Upper lobe of left lung (tissue), 4 donors: Measurements from ENCODE around the gene MMP14.

Source experiments
- CTCF ChIP-seq, 6 experiments: fragments of 450-650 bp in 4 of 6; fragments of 200-600 bp in 2 of 6; sonication (generic) in 2 of 6; IDR thresholded peaks; one replicate each; pipeline ENCODE4 v1.5.1; 2016 to 2019; ENCODE audit warnings: antibody characterized with exemption in 6 of 6
- EP300 ChIP-seq, 4 donors: sonication (generic); formaldehyde crosslinking; IDR thresholded peaks; one replicate each; pipeline ENCODE4 v1.5.1; 2017; ENCODE audit warnings: antibody characterized with exemption in 4 of 4, control low read depth in 2 of 4
- POLR2A ChIP-seq, 4 donors: fragments of 450-650 bp; IDR thresholded peaks; one replicate each; pipeline ENCODE4 v1.5.1; 2016 to 2017; ENCODE audit warnings: antibody characterized with exemption in 4 of 4, mild to moderate bottlenecking in 2 of 4
- POLR2AphosphoS5 ChIP-seq, 2 donors: sonication (generic); formaldehyde crosslinking; IDR thresholded peaks; one replicate each; pipeline ENCODE4 v1.5.1; 2017; ENCODE audit warnings: antibody characterized with exemption in 2 of 2

- no peak for TF ChIP-seq CTCF (IDR thresholded peaks at IDR 0.05)
- no peak for TF ChIP-seq POLR2AphosphoS5 (IDR thresholded peaks at IDR 0.05)
- TF ChIP-seq POLR2A (IDR thresholded peaks at IDR 0.05), result no peak
- no peak for TF ChIP-seq EP300 (IDR thresholded peaks at IDR 0.05)
These were observed 59.0 kb downstream of the MMP14 start for GRCh38 chr14:22895402-22895801.
